Measurements from ENCODE around the gene MTCH2.
A peak's percentile ranks its signal among the peaks of the same experiment; 100 is the strongest.

Gene MTCH2

GRCh38 chr11:47631473-47631872 lies 10.9 kb downstream of the MTCH2 start:
- DNase-seq, result no peak

DNA sequence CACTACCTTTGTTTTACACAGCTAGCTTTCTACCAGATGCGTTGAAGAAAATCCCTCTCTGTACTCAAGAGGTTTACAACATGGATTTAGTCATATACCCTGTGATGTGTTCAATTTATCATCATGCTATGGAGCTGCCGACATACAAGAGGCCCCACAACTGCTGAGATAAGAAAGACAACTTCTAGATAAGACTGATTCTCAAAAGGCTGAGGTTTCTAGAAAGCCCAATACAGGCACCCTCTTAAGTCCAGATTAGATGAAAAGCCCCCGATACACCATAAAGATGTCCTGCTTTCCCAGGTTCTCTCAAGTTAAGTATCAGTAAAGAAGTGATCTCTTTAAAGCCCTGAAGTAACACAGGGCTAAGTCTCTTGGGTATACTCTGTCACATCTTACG lies 14.3 kb downstream of the MTCH2 start:
- no peak for DNase-seq

DNA sequence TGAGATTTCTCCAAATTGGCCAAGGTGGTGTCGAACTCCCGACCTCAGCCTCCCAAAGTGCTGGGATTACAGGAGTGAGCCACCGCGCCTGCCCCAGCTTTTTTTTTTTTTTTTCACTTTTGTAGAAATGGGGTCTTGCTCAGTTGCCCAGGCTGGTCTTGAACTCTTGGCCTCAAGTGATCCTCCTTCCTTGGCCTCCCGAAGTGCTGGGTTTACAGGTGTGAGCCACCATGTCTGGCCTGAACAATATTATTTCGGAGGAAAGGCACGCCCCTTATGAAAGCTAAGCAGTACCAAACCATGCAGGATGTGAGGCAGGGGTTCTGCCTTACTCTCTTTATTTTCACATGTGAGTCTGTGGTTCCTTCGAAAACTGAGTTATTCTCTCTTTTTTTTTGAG lies 16.1 kb downstream of the MTCH2 start:
- no peak for DNase-seq

DNA sequence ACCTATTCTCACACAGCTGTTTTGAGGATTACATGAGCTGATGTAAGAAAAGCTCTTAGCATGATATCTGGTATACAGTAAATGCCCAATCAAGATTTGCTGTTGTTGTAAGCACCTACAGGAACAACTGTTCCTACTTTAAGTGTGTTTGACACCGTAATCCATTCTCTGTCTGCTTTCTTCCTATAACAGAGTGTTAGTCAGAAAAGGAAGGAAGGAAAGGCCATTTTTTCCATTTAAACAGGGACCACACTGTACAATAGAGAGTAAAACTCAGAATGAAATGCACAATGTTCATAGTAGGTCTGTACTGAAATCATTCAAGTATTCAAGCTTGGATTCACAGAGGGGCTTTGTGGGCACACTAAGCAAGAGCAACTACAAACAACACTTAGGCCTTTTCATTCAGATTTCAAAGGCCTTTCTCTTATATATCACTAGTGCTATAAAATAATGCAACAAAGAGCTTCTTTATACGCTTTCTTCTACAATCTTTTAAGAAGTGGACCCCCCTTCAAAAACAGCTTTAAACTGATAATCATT lies 21.5 kb downstream of the MTCH2 start:
- DNase-seq, result no peak

DNA sequence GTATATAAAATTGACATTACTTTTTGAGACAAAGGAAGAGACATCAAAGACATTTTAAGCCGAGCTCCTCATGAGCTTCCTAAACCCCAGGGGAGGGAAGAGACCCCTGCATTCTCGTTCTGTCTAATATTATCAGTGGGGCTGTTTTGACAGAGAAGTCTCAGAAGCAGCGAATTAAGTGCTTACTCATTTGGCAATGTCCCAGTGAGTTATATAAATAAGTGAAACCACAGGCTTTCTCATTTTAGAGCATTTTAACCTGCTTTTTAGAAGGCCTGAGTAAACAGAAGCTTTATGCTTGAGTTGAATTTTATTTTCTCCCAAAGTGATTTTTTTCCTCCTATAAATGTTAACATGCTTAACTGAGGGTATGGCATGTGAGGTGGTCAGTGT lies 24.9 kb downstream of the MTCH2 start:
- no peak for DNase-seq

DNA sequence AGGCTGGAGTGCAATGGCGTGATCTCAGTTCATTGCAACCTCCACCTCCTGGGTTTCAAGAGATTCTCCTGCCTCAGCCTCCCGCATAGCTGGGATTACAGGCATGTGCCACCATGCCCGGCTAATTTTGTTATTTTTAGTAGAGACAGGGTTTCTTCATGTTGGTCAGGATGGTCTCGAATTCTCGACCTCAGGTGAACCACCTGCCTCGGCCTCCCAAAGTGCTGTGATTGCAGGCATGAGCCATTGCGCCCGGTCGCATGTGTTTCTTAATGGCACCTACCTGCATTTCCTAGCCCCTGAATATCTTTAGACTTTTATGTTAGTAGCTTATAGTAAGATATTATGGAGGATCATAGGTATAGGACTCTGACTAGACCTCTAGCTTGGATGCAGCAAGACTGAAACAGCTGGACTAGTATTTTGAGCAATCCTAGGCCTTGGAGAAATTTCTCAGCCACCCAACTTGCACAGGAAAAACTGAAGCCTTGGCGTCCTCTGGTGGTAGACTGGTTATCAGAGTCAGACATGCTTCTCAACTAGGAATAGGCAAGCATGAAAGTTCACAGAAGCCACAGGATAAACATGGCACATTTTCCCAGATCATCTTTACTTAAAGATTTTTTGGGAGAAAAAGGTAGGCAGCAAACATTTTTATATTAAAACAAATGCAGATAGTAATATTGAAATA lies 25.5 kb downstream of the MTCH2 start:
- peak; percentile 20 for DNase-seq

DNA sequence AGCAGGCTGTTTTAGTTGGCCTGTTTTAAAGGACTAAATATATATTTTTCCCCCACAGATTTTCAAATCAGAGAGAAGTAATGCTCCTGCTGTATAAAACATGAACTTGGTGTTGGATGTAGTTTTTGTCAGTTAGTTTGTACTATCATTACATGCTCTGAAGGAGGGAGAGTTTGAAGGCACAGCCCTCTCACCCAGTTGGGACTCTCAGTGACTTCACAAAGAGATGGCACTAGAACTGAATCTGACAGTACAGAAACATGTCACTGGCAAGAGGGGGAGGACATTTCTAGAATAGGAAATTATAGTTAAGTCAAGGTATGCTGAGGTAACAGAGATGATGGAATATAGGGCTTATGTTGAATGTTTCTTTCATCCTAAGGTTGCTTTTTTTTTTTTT lies 27.1 kb downstream of the MTCH2 start:
- no peak for DNase-seq

DNA sequence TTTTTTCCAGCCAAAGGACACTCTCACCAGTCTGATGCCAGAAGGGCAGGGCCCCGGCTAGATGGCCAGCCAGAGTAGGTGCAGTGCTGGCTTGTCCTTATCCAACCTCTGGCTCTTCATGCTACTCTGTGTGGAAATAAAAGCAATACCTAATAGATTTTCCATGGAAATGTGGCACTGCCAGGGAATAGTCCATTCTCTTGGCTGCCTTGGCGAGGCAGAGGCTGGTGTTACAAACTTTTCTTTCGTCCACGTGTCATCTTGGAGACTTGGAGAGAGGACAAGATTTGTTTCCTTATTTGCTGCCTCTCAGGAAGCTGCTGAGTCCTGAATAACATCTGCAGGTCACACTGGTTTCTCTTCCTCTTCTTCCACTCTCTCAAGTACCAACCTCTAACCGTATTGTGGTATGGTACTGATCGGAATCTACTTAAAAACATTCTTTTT lies 31.0 kb downstream of the MTCH2 start:
- DNase-seq, result no peak

DNA sequence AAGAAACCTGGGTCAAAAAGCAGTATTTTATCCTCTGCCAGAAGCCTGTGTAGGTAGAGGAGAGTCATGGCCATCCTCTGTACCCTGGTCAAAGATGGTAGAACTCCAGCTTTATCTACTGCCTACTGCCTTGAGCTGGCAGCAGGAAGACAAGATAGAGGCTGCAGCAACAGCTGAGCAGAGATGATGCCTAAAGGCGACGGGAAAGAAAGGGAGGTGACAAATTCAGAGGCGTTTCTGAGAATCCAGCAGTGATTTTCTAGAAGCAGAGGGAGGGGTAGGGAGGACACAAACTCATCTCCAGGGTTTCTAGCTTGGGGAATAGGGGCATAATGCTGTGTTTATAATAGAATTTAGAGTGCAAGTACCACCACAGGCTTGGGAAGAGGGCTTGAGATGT lies 32.7 kb downstream of the MTCH2 start:
- DNase-seq, result no peak

DNA sequence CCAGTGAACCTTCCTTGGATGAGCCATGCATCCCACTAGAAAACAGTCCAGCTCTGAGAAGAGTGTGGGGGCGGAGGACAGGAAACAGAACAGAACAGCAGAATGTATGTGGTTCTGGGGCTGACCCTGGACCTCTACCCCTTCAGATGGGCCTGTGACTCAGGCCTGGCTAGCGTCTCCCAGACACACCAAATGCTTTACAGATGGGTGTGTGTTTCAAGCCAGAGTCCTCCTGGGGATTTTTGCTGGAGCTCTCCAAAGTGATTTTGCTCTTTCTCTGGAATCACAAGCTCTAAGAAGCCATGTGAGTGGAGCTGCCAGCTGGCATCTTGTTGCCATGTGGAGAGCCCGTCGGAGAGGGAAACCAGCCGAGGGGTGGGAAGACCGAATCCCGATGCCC lies 35.0 kb downstream of the MTCH2 start:
- DNase-seq, result no peak

DNA sequence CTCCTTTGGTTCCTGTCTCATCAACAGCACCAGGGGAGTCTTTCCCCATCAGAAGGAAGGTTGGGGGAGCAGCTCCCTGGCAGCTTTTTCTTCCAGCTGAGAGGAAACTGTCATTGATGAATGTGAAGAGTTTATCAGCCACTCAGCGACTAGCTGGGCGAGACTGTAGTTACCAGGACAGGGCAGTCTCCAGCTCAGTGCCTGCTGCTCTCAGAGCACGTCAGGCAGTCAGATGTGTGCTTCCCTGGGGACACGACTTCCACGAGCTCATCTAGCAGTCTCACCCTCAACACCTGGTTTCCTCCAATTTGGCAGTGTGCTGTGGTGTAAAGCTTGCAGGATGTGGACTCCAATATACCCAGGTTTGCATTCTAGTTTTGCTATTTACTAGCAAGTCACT lies 35.6 kb downstream of the MTCH2 start:
- no peak for DNase-seq

DNA sequence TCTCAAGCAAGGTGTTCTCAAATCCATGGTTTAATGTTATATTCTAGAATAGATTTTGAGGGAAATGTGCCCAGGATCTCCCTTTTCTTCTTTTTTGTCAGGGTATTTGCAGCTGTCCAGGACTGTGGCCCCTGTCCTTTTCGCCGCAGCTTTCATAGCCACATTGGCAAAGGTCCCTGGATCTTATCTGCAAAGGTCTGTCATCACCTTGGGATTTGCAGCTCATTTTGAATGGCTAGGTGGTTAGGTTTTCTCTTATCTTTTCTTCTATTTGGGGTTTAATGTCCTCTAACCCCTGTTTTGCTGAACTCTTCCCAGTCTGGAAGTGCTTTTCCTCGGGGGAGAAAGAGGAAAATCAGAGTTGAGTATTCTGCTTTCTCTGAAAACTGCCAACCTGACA lies 36.4 kb downstream of the MTCH2 start:
- no peak for DNase-seq

DNA sequence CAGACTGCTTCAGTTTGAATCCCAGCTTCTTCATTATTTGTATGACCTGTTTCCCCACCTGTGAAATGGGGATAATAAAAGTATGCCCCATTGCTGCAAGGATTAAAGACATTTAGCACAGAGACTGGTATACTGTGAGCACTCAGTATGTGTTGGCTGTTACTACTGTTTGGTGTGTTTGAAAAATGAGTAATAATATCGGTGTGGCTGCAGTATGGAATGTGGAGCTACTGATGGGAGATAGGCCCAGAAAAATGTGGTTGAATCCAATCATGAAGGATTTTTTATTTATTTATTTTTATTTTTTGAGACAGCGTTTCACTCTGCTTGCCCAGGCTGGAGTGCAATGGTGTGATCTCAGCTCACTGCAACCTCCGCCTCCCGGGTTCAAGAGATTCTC lies 39.1 kb downstream of the MTCH2 start:
- no peak for DNase-seq

DNA sequence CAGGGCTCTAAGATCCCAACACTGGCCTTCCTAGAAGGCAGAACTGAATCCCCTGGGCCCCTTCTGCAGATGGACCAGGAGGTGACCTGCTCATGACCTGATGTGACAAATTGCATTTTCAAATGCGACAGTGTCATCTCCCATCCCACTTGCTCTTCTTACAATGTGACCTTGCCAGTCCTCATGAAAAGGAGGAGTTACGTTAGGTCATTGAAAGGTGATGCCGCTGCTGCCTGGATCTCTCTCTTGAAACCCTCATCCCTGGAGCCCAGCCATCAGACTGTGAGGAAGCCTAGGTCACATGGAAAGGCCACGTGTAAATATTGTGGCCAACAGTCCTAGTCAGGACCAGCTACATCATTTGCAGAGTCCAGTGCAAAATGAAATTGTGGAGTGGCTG lies 42.5 kb downstream of the MTCH2 start:
- no peak for DNase-seq

- no peak for DNase-seq
Measured at GRCh38 chr11:47595967-47596366, 46.4 kb downstream of the MTCH2 start.

- DNase-seq, result no peak
Measured at GRCh38 chr11:47595029-47595428, 47.3 kb downstream of the MTCH2 start.

DNA sequence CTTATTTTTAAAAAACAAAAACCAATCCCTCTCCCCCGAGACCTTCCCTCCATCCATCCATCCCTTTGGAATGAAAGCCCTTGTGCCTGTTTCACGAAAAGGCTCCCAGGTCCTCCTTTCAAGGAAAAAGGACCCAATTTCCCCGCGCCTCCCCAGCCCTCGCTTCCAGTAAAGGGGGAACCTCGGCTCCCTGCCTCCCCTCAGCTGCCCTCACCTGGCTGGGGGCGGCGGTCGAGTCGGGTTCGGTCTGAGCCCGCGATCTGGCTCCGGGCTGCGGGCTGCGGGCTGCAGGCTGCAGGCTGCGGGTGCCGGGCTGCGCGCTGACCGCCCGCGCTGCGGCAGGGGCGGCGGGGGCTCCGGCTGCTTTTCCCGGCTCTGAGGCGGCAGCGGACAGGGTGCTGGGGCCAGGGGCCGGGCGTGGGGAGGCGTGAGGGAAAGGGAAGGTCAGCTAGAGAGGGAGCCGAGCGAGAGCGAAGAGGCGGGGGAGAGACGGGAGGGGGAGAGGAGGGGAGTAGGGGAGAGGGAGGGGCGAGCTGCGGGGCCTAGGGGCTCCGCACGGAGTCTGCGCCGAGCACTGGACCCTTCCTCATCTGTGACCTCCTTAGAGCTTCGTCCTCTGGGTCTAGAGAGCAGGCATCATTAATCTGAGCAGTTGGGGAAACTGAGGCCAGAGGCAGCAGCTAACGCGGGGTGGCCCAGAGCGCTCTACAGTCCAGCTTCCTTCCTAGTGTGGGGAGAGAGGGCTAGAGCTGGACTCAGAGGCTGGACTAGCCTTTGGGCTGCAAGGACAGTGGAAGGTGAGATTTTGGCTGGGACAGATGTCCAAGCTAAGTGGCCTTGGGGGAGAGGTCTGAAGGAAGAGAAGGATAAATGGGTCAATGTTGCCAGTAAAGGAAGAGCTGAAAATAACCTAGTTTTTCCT lies 48.2 kb downstream of the MTCH2 start, which contains the start of gene C1QTNF4:
Gene C1QTNF4 (minus strand): TSS at position 478 of the 922 bp plus-strand sequence. CDS start 3,601 bp downstream, outside the sequence.
- no peak for DNase-seq

GRCh38 chr11:47593492-47593933 lies 48.8 kb downstream of the MTCH2 start:
- DNase-seq, result no peak

GRCh38 chr11:47592970-47593369 lies 49.4 kb downstream of the MTCH2 start:
- DNase-seq, result no peak

- DNase-seq, result no peak
Measured at GRCh38 chr11:47592251-47592650, 50.1 kb downstream of the MTCH2 start.

DNA sequence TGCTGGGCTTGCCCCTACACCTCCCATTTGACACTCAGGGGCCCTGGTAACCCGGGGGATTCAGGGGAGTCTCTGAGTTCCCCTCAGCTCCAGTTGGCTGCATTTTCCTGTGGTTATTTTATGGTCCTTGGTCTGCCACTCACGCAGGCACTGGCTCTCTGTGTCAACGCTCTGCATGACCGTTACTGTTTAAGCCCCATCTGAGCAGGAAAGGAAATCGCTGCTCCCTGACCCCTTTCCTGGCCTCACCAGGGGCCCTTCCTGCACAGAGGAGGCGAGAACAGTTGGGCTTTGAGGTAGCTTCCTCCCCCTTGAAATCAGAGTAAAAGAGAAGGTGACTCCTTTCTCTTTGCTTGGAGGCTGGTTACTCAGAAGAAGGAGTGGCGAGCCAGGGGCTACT lies 50.6 kb downstream of the MTCH2 start:
- no peak for DNase-seq

- DNase-seq, result no peak
Measured at GRCh38 chr11:47589977-47590861, 52.1 kb downstream of the MTCH2 start.

- no peak for DNase-seq
Measured at GRCh38 chr11:47589584-47589976, 52.8 kb downstream of the MTCH2 start.

All from CD4-positive, alpha-beta T cell treated with Interleukin-17A for 1 hour (primary cell).